Nucleus accumbens (tissue), 56 donors: Measurements from ENCODE around the gene PIWIL4.
A peak's percentile ranks its signal among the peaks of the same experiment; 100 is the strongest.
"Not testable (repeated sequence)": the region's sequence is repeated elsewhere in the genome, so short reads cannot be mapped to it uniquely, and the experiment has no call there.

Source experiments
- DNase-seq, 56 donors: peaks; one replicate each; lab custom pipeline; 2025; lab: John Stamatoyannopoulos, UW

PIWIL4 gene

DNA sequence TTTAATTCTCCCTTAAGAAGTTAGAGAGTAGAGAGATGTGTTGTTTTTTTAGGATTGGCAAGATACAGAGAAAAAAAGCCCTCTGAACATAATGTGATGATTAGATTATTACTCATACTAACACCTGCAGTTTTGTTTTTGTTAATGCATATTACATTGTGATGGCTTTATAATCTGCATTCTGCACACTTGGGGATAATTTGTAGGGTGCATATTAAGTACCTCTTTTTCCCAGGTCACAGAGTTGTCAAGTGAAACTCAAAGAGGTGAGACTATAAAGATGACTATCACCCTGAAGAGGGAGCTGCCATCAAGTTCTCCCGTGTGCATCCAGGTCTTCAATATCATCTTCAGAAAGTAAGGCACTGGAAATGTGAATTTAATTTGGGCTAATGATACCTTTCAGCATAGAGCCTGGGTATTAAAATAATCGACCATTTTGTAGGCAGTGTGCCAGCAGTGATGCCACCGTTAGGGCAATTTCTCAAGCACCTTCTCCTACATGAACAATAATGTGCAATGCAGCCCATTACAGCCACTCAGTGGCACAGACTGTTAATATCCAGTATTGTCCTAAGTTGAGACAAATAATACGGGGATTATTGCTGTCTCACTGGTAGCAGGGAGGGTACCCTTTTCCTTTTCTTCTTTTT is 16.2 kb downstream of the PIWIL4 start:
- no peak for DNase-seq

DNA sequence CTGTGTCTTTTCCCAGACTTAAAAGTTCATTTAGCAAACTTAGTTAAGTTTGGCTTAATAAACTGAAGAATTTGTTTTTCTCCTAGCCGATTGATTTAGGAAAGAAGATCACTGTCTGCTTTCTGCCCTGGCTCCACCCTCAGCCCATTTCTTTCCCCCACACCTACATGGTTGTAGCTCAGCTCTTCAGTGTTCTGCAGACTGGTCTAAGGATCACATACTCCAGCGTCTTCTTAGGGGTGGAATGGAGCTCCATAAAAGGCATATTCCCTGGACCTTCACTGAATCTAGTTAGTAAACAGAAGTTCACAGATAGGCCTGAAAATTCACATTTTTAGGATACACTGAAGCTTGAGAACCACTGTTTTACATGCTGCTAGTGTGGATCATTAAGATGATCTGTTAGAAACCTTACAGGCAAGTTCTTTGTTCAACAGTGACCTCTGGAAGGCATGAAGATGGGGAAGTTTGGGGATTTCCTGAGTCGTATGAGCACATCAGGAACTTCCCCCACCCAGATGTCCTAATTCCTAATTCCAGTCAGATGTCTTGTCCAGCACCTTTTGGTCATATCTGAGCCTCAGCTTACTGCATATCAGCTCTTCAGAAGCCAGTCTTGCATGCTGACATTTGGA is 16.8 kb downstream of the PIWIL4 start:
- no peak for DNase-seq

DNA sequence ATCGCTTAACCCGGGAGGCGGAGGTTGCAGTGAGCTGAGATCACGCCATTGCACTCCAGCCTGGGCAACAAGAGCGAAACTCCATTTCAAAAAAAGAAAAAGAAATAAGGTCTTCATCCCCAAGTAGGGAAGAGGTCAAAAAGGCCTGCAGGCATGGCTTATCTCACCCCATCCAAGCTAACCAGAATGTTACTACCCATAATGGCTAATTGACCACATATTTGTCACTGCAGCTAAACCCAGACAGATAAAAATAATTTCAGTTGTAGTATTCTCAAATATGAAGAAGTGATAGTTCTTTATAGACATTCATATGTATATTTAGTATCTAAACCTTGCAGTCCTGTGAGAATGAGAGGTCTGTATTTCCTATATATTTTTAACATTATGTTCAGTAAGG is 17.8 kb downstream of the PIWIL4 start:
- no peak for DNase-seq

DNA sequence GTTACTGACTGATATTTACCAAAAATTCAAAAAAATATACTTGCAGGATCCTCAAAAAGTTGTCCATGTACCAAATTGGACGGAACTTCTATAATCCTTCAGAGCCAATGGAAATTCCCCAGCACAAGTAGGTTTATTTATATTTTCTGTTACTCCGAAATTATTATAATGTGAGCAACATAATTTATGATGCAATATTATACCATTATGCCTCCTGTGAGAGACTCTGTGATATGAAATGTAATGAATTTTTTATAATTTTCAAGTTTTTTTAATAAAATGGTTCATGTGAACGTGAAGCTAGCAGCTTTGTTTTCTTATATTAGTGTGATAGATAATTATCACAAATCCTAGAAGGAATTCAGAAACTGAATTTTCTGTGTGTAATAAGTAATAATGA is 18.2 kb downstream of the PIWIL4 start:
- no peak for DNase-seq

DNA sequence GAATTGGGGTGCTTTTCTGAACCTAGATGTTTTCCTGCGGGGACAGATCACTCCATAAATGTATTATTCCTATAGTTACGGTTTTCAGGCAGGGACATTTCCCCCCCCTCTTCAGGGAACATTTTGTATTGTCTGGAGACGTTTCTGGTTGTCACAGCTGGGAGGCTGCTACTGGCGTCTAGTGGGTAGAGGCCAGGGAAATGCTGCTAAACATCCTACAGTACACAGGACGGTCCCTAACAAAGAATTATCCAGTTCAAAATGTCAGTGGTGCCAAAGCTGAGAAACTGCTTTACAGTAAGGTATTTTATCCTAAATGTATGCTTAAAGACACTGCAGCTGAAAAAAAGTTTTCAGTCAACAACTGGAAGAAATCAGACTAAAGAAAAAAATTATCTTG is 19.4 kb downstream of the PIWIL4 start:
- DNase-seq: peak in 5 of 56 donors; percentile 4 to 14 (median 11)

DNA sequence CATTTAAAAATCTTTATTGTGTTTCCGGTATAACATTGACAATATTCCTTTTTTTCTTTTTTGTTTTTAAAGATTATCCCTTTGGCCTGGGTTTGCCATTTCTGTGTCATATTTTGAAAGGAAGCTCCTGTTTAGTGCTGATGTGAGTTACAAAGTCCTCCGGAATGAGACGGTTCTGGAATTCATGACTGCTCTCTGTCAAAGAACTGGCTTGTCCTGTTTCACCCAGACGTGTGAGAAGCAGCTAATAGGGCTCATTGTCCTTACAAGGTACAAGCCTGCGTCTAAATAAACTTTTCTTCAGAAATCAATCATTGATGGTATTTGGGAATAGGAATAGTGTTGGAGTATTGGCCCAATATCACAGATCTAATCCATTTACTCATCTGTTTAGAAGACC is 19.8 kb downstream of the PIWIL4 start:
- no peak for DNase-seq

DNA sequence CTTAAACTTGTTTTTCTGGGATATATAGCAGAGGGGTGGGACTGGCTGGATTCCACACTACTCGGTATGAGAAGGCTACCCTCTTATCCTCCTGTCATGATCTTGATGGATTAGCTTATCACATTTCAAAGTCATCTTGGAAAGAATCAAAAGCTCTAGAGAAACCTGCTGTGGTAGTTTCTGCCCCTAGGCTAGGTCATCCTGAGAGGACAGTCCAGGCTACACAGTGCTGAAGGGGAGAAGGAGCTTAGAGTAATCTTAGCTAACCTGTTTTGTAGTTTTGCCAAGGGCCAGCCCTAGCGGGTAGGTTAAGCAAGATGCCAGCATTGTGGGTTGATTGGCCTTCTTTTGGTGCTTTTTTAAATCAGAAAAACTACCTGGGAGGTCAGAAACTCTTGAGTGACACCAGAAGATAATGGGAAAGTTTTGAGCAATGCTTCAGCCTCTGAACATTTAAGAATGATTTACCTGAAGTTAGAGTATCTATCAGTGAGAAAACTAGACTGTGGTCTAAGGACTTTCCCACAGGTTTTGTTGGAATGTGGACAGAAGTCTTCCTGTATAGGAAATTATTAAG is 21.3 kb downstream of the PIWIL4 start:
- no peak for DNase-seq

DNA sequence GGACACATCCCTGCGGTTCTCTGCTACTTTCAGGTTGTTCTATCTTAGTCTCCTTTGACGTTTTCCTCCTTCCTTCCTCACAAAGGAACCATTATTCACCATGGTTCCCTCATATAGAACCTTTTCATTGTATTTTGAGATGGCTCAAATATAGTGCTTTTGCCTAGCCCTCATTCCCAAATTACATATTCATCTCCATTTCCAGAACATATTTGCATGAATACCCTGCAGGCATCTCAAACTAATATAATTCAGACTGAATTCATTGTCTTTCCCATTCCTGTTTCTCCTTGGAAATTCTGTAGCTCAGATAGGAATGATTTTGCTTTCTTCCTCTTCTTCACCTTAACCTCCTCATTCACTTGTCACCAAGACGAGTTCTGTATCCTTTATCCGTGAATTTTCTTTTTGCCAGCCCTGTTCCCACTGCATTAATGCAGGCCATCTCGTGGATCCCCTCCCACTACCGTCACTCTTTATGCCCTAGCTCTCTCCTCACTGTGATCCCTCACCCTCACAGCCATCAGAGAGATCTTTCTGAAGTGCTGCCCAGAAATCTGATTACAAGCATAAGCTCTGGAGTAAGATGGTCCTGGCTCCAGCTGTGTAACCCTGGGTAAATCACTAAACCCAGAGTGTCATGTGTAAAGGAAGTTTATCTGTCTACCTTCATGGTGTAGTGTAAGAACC is 23.3 kb downstream of the PIWIL4 start:
- no peak for DNase-seq

DNA sequence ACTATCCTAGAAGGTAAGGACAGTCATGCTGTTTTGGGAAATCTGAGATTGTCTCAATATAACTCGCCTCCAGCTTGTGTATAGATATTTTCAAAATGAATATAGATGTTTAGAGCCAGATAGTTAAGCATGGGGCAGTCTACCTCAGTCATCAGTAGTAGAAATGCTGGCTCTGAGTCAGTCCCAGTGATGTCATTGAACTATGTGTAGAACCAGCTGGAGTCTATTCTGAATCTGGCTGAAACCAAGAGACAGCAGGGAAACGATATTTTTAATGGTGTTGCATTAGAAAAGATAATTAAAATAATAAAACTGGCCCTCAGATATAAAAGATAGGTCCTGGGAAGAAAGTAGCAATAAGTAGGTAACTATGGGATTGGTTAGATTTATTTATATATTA is 25.9 kb downstream of the PIWIL4 start:
- no peak for DNase-seq

DNA sequence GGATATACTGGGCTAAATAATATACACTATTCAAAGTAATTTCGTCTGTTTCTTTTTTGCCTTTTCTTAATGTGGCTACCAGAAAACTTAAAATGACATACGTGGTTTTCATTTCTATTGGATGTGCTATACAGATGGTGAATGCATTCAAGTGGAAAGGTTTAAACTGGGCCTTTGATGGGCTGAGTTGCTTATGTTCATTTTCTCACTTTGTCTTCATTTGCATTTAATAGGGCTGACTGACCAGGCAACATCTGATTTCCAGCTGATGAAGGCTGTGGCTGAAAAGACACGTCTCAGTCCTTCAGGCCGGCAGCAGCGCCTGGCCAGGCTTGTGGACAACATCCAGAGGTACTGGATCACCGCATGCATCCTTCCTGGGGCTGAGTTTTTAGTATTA is 27.9 kb downstream of the PIWIL4 start:
- DNase-seq: no peak

DNA sequence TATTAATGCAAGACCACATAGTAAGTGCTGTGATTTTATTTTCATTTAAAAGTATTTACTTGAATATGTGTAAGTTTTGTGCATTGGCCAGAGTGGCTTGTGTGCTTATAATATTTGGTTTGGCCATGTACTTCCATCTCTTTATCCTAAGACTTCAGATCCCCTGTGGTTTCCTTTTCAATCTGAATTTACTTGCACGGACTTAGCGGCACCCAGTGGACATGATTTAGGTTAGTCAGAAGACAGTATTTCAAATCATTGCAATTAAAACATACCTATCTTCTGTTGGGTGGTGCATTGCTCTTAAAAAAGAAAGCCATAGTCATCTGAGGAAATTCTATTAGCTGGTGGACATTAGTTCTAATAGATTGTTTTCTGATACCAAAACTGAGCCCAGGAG is 30.7 kb downstream of the PIWIL4 start:
- no peak for DNase-seq

DNA sequence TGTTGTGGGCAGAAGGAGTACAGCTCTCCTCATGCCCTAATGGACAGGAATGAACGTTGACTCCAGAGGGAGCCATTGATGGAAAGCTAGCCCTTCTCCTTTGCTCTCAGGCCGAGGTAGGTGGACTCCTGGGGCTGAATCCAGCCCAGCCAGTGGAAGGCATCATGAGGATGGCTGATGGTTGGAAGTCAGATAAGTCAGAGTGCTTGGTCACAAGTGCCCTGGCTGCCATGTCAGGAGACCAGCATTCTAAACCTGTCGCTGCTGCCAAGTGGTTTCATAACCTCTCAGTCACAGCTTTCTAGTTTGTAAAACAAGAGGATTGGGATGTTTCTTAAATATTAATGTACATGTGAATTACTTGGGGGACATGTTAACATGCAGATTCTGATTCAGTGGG is 32.3 kb downstream of the PIWIL4 start:
- no peak for DNase-seq

DNA sequence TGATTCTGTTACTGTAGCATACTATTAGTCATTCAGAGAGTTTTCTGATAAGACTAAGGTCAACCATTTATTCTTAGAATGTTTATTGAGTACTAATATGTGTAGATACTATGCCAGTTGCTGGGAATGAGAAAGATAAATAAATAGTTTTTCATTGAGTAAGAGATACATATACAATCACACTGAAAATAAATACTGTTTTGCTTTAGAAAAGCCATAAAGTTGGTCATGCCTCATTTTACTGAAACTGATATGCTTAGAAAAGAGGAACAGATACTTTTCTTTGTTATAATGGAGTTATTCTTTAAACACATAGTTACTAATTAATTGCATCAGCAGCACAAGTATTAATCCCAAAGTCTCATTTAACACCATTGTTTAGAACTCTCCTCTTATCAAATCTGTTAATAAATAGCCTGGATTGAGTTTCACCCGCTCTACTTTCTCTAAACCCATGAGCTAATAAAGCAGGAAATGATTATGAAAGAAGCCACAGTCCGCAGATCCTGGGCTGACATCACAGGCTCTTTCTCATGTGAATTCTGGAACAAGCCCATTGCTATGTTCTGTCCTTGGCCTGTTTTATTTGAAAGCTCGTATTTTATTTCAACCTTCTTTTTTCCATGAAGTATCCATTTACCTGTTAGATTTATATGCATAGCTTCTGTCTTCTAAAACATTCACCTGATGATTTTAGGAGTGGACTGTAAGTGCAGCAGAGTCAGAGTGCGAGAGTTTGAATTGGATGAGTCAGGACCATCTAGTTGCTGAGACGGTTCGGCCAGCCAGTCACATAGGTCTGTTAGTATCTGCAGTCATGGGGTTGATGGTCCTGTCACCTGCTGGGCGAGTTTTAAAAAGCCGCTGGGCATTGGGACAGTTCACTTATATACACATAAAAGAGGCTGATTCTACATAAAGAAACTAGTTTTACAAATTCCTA is 35.5 kb downstream of the PIWIL4 start:
- DNase-seq: peak in 32 of 56 donors; percentile 2 to 81 (median 36)

DNA sequence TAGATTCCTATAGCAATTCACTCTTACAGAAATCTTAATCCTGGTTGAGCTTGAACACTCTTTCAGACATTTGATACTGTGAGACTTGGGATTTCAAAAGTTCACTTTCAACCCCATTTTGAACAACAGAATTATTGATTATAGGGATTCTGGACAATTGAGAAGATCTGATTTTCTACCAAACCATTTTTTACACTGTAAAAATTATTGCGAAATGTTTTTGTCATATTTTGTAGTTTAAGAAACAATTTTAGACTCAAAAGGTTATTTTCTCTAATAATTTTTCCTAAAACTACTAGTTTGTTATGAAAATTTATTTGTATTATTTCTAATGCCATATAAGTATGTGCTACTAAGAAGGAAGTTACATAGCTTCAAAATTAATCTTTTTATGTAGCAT is 36.4 kb downstream of the PIWIL4 start:
- no peak for DNase-seq

DNA sequence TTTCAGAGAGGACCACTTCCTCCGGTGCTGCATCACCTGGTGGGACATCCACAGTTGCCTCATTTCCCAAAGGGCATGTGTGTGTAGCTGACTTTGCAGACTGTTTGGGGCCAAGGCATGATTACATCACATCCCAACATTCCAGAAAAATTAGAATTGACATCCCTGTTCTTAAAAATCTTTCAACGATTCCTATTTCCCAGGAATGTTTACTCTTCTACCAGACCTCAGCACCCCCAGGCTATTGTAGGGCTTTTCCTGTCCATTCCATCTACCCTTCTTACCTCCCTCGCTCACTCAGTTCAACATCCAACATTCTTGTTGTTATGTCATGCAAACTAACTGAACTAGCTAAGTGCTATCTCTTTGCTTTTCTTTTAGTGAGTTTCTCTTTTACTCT is 37.3 kb downstream of the PIWIL4 start:
- no peak for DNase-seq

DNA sequence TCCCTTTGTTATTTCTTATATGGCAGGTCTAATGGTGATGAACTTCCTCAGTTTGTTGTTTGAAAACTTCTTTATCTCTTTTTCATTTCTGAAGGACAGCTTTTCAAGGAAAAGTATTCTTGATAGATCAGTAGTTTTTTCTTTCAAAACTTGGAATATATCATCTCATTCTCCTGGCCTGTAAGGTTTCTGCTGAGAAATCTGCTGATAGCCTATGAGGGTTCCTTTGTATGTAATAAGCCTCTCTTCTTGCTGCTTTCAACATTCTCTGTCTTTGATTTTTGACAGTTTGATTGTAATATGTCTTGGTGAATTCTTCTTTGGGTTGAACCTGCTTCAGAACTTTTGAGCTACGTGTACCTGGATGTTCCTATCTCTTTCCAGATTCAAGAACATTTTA is 46.0 kb downstream of the PIWIL4 start:
- DNase-seq: no peak

DNA sequence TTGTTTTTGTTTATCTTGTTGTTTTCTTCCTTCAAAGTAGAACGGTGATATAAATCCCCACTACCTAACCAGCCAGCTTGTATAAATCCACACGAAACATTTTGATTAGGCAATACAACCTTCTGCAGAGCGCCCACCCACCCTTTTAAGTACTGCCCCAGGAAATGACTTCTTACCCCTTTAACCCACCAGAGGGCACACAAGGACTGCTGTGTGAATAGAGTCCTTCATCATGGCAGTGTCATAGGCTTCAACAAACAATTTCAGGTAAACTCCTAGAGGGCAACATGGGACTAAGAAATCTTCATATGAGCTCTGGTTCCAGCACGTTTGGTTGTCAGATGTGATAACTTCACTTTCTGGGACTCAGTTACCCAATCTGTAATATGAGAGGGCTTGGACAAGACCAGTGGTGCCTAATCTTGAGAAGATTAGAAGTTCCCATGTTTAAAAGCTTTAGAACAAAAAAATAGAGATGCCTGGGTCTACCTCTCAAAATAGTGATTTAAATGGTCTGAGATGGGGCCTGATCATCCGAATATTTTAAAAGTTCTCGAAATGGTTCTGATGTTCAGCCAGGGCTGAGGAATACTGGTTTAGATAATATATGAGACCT is 56.1 kb downstream of the PIWIL4 start:
- DNase-seq: peak in 13 of 56 donors; percentile 6 to 49 (median 11)

DNA sequence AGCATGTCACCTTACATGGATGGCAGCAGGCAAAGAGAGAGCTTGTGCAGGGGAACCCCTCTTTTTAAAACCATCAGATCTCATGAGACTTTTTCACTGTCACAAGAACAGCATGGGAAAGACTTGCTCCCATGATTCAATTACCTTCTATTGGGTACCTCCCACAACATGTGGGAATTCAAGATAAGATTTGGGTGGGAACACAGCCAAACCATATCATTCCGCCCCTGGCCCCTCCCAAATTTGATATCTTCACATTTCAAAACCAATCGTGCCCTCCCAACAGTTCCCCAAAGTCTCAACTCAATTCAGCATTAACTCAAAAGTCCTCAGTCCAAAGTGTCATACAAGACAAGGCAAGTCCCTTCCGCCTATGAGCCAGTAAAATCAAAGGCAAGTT is 58.3 kb downstream of the PIWIL4 start:
- DNase-seq: not testable (repeated sequence)

DNA sequence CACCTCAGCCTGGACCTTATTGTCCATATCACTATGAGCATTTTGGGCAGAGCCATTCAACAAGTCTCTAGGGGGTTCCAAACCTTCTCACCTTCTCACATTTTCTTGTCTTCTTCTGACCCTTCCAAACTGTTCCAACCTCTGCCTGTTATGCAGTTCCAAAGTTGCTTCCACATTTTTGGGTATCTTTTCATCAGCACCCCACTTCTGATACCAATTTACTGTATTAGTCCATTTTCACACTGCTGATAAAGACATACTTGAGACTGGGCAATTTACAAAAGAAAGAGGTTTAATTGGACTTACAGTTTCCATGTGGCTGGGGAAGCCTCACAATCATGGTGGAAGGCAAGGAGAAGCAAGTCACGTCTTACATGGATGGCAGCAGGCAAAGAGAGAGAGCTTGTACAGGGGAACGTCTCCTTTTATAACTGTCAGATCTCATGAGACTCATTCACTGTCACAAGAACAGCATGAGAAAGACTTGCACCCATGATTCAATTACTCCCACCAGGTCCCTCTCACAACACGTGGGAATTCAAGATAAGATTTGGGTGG is 59.9 kb downstream of the PIWIL4 start:
- DNase-seq: not testable (repeated sequence)

DNA sequence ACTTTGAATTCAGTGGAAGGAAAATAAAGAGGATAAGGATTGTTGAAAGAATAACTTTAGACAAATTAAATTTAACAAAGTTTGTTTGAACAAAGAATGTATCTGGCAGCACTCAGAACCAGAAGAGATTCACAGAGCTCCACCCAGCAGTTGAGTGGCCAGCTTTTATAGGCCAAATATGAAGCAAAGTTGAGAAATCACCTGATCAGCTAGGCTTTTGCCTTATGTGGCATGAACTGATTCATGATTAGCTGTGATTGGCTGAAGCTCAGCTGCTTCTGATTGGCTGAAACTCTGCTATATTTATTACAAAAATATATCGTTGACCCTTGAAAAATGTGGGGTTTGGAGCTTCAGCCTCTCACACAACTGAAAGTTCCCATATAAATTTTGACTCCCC is 62.6 kb downstream of the PIWIL4 start:
- no peak for DNase-seq
